Activated B cell treated with CpG ODN at 0.5 μM for 24 hours (primary cell): ENCODE measurements around the gene MICOS13. TPM values are rescaled to one million over a fixed set of nuclear protein-coding genes. Genes with fewer than 3 reads are reported as not detected.

Experiments used
- ATAC-seq: fragments of 200-7000 bp; cut with Tn5 transposase; one replicate; pipeline ENCODE4 v1.10.0; 2021; ENCODE audit warnings: low read depth, mild to moderate bottlenecking, moderate library complexity
- CTCF ChIA-PET: fragments of 350-600 bp; sonication (Branson Sonifier 250); formaldehyde crosslinking; loops from one replicate; lab custom pipeline; 2021; ENCODE audit warnings: antibody characterized with exemption; lab: Charles Lee
- POLR2A ChIA-PET: fragments of 350-600 bp; sonication (Branson Sonifier 250); formaldehyde crosslinking; loops from one replicate; lab custom pipeline; 2021; ENCODE audit warnings: antibody characterized with exemption; lab: Charles Lee
- DNase-seq: peaks from one replicate; pipeline ENCODE4 v3.0.0; 2022
- H3K27ac Mint-ChIP-seq: one replicate; pipeline ENCODE4 v1.8.0; 2020; ENCODE audit warnings: mixed read lengths
- H3K27me3 Mint-ChIP-seq: one replicate; pipeline ENCODE4 v1.8.0; 2021; ENCODE audit warnings: mixed read lengths
- H3K36me3 Mint-ChIP-seq: one replicate; pipeline ENCODE4 v1.8.0; 2021; ENCODE audit warnings: low read depth, mixed read lengths
- H3K4me1 Mint-ChIP-seq: one replicate; pipeline ENCODE4 v1.8.0; 2021; ENCODE audit warnings: mixed read lengths
- H3K4me3 Mint-ChIP-seq: one replicate; pipeline ENCODE4 v1.8.0; 2020; ENCODE audit warnings: mild to moderate bottlenecking, mixed read lengths
- H3K9me3 Mint-ChIP-seq: one replicate; pipeline ENCODE4 v1.8.0; 2020; ENCODE audit warnings: mixed read lengths
- CTCF ChIP-seq: fragments of 200-600 bp; IDR thresholded peaks from one replicate; pipeline ENCODE4 v1.8.0; 2022; ENCODE audit warnings: antibody characterized with exemption, mild to moderate bottlenecking
- intact Hi-C: fragments of 100-400 bp; cut with micrococcal nuclease; formaldehyde crosslinking; loops from one replicate; pipeline ENCODE4 v1.15.1; 2024
- total RNA-seq: library from RNA; stranded (reverse); gene quantifications from 2 replicates; pipeline ENCODE4 v1.2.3, GENCODE V29; 2022

MICOS13 gene
- total RNA-seq, 1 donor from 2014 or later = 60.8 TPM

- H3K4me1 Mint-ChIP-seq = peaks cover 62% of the 10 kb centered on the region
These were observed 47.7 kb downstream of the MICOS13 start for GRCh38 chr19:5632657-5633056.

GRCh38 chr19:5632241-5632612, 48.1 kb downstream of the MICOS13 start:
- peaks cover 58% of the 10 kb centered on the region for H3K36me3 Mint-ChIP-seq
- H3K4me1 Mint-ChIP-seq = peaks cover 65% of the 10 kb centered on the region
- no peak overlapping the region for H3K27ac Mint-ChIP-seq
- H3K4me3 Mint-ChIP-seq = no peak overlapping the region
- ATAC-seq = no peak
- no peaks in the 10 kb centered on the region for H3K27me3 Mint-ChIP-seq
- intact Hi-C loops = no loop called here
- TF ChIP-seq CTCF = no peak
- ChIA-PET CTCF (no interaction called here), POLR2A (no interaction called here)
- no peaks in the 10 kb centered on the region for H3K9me3 Mint-ChIP-seq
- no peak for DNase-seq

More at GRCh38 chr19:5632657-5633056, 47.7 kb downstream of the MICOS13 start:
- Mint-ChIP-seq H3K27ac (no peak overlapping the region), H3K4me3 (no peak overlapping the region), H3K36me3 (peaks cover 58% of the 10 kb centered on the region), H3K9me3 (no peaks in the 10 kb centered on the region), H3K27me3 (no peaks in the 10 kb centered on the region)
- ChIA-PET CTCF (no interaction called here), POLR2A (interaction anchor here (1.1 kb wide), 1 partner anchor 11 kb away, joined by 4 read pairs; no protein-coding TSS in a partner anchor)
- no peak for TF ChIP-seq CTCF
- ATAC-seq = no peak
- intact Hi-C loops = no loop called here
- DNase-seq = no peak

- no peak for DNase-seq
- no peak for TF ChIP-seq CTCF
- Mint-ChIP-seq H3K36me3 (peaks cover 60% of the 10 kb centered on the region), H3K27ac (no peak overlapping the region), H3K4me1 (peaks cover 68% of the 10 kb centered on the region), H3K27me3 (no peaks in the 10 kb centered on the region), H3K9me3 (no peaks in the 10 kb centered on the region), H3K4me3 (no peak overlapping the region)
- no peak for ATAC-seq
- ChIA-PET CTCF (no interaction called here), POLR2A (no interaction called here)
- intact Hi-C loops = no loop called here
These were observed 48.6 kb downstream of the MICOS13 start for GRCh38 chr19:5631567-5632240.

- ATAC-seq (peak; percentile 82), DNase-seq (peak; percentile 45)
- POLR2A ChIA-PET = interaction anchor here (0.5 to 0.6 kb wide), 2 partner anchors 12 to 290 kb away, joined by 3 to 6 read pairs; no protein-coding TSS in a partner anchor
- TF ChIP-seq CTCF = no peak
- CTCF ChIA-PET = no interaction called here
- H3K4me1 Mint-ChIP-seq = peaks cover 85% of the 10 kb centered on the region
- H3K27me3 Mint-ChIP-seq = no peaks in the 10 kb centered on the region
- intact Hi-C loops = no loop called here
- no peaks in the 10 kb centered on the region for H3K9me3 Mint-ChIP-seq
- H3K27ac Mint-ChIP-seq = peak overlapping the region; percentile 91
- H3K4me3 Mint-ChIP-seq = peak overlapping the region; percentile 69
- peaks cover 75% of the 10 kb centered on the region for H3K36me3 Mint-ChIP-seq
These were observed 51.3 kb downstream of the MICOS13 start for GRCh38 chr19:5628919-5629481.

- POLR2A ChIA-PET = interaction anchor here (0.6 kb wide), 1 partner anchor 12 kb away, joined by 6 read pairs; no protein-coding TSS in a partner anchor
- no peaks in the 10 kb centered on the region for H3K27me3 Mint-ChIP-seq
- no peak for DNase-seq
- CTCF ChIA-PET = no interaction called here
- peaks cover 78% of the 10 kb centered on the region for H3K36me3 Mint-ChIP-seq
- no peaks in the 10 kb centered on the region for H3K9me3 Mint-ChIP-seq
- TF ChIP-seq CTCF = no peak
- peaks cover 86% of the 10 kb centered on the region for H3K4me1 Mint-ChIP-seq
- peak overlapping the region; percentile 69 for H3K4me3 Mint-ChIP-seq
- no peak for ATAC-seq
- intact Hi-C loops = no loop called here
- peak overlapping the region; percentile 91 for H3K27ac Mint-ChIP-seq
These were observed 51.9 kb downstream of the MICOS13 start for GRCh38 chr19:5628461-5628860.
